Measurements from ENCODE around the gene KCNK7.
A peak's percentile ranks its signal among the peaks of the same experiment; 100 is the strongest.

The KCNK7 gene

GRCh38 chr11:65615229-65615949 lies 19.8 kb upstream of the KCNK7 start, which contains the start of gene PCNX3:
TSS of gene PCNX3 (plus strand) at chr11:65615776. CDS start at chr11:65616312, 536 bp downstream.
- H3K4me3 ChIP-seq (ENCODE audit: low read length) = peak within 1 kb of the TSS; percentile 46
- H3K27me3 ChIP-seq (ENCODE audit: control insufficient read depth, insufficient read depth, low read length) = no peaks in the 10 kb centered on the region
- peak within 1 kb of the TSS; percentile 93 for H3K9ac ChIP-seq (ENCODE audit: low read length)
- H3K9me3 ChIP-seq (ENCODE audit: control insufficient read depth, low read length) = no peaks in the 10 kb centered on the region
- H3K4me1 ChIP-seq (ENCODE audit: control insufficient read depth, insufficient read depth, low read length) = peaks cover 38% of the 10 kb centered on the region
- no peaks in the 10 kb centered on the region for H3K36me3 ChIP-seq (ENCODE audit: control insufficient read depth, insufficient read depth, low read length)

- peaks cover 1% of the 10 kb centered on the region for H3K36me3 ChIP-seq (ENCODE audit: control insufficient read depth, insufficient read depth, low read length)
- H3K4me1 ChIP-seq (ENCODE audit: control insufficient read depth, insufficient read depth, low read length) = peaks cover 48% of the 10 kb centered on the region
Measured at GRCh38 chr11:65613091-65613928, 17.7 kb upstream of the KCNK7 start.

GRCh38 chr11:65612691-65613090 lies 17.1 kb upstream of the KCNK7 start:
- Histone ChIP-seq H3K4me1 (ENCODE audit: control insufficient read depth, insufficient read depth, low read length) (peaks cover 48% of the 10 kb centered on the region), H3K9ac (ENCODE audit: low read length) (peak overlapping the region; percentile 93), H3K36me3 (ENCODE audit: control insufficient read depth, insufficient read depth, low read length) (peaks cover 5% of the 10 kb centered on the region), H3K4me3 (ENCODE audit: low read length) (peak overlapping the region; percentile 46), H3K27me3 (ENCODE audit: control insufficient read depth, insufficient read depth, low read length) (no peaks in the 10 kb centered on the region), H3K9me3 (ENCODE audit: control insufficient read depth, low read length) (no peaks in the 10 kb centered on the region)

More at GRCh38 chr11:65613091-65613928, 17.7 kb upstream of the KCNK7 start:
- Histone ChIP-seq H3K9ac (ENCODE audit: low read length) (peak overlapping the region; percentile 93), H3K27me3 (ENCODE audit: control insufficient read depth, insufficient read depth, low read length) (no peaks in the 10 kb centered on the region), H3K9me3 (ENCODE audit: control insufficient read depth, low read length) (no peaks in the 10 kb centered on the region), H3K4me3 (ENCODE audit: low read length) (peak overlapping the region; percentile 46)

GRCh38 chr11:65611758-65612603 lies 16.4 kb upstream of the KCNK7 start:
- Histone ChIP-seq H3K36me3 (ENCODE audit: control insufficient read depth, insufficient read depth, low read length) (peaks cover 5% of the 10 kb centered on the region), H3K4me3 (ENCODE audit: low read length) (no peak overlapping the region), H3K9me3 (ENCODE audit: control insufficient read depth, low read length) (no peaks in the 10 kb centered on the region), H3K27me3 (ENCODE audit: control insufficient read depth, insufficient read depth, low read length) (no peaks in the 10 kb centered on the region), H3K9ac (ENCODE audit: low read length) (peak overlapping the region; percentile 93), H3K4me1 (ENCODE audit: control insufficient read depth, insufficient read depth, low read length) (peaks cover 51% of the 10 kb centered on the region)

GRCh38 chr11:65611028-65611757 lies 15.6 kb upstream of the KCNK7 start:
- peaks cover 5% of the 10 kb centered on the region for H3K36me3 ChIP-seq (ENCODE audit: control insufficient read depth, insufficient read depth, low read length)
- H3K27me3 ChIP-seq (ENCODE audit: control insufficient read depth, insufficient read depth, low read length) = no peaks in the 10 kb centered on the region
- H3K4me3 ChIP-seq (ENCODE audit: low read length) = no peak overlapping the region
- peaks cover 46% of the 10 kb centered on the region for H3K4me1 ChIP-seq (ENCODE audit: control insufficient read depth, insufficient read depth, low read length)
- peak overlapping the region; percentile 93 for H3K9ac ChIP-seq (ENCODE audit: low read length)
- no peaks in the 10 kb centered on the region for H3K9me3 ChIP-seq (ENCODE audit: control insufficient read depth, low read length)

- Histone ChIP-seq H3K4me3 (ENCODE audit: low read length) (no peak overlapping the region), H3K27me3 (ENCODE audit: control insufficient read depth, insufficient read depth, low read length) (no peaks in the 10 kb centered on the region), H3K9me3 (ENCODE audit: control insufficient read depth, low read length) (no peaks in the 10 kb centered on the region), H3K4me1 (ENCODE audit: control insufficient read depth, insufficient read depth, low read length) (peaks cover 46% of the 10 kb centered on the region), H3K9ac (ENCODE audit: low read length) (peak overlapping the region; percentile 93), H3K36me3 (ENCODE audit: control insufficient read depth, insufficient read depth, low read length) (peaks cover 5% of the 10 kb centered on the region)
Measured at GRCh38 chr11:65610404-65610803, 14.8 kb upstream of the KCNK7 start.

- H3K27me3 ChIP-seq (ENCODE audit: control insufficient read depth, insufficient read depth, low read length) = no peaks in the 10 kb centered on the region
- no peak overlapping the region for H3K4me3 ChIP-seq (ENCODE audit: low read length)
- H3K9ac ChIP-seq (ENCODE audit: low read length) = no peak overlapping the region
- peaks cover 46% of the 10 kb centered on the region for H3K4me1 ChIP-seq (ENCODE audit: control insufficient read depth, insufficient read depth, low read length)
- peaks cover 5% of the 10 kb centered on the region for H3K36me3 ChIP-seq (ENCODE audit: control insufficient read depth, insufficient read depth, low read length)
- H3K9me3 ChIP-seq (ENCODE audit: control insufficient read depth, low read length) = no peaks in the 10 kb centered on the region
Measured at GRCh38 chr11:65609665-65610064, 14.1 kb upstream of the KCNK7 start.

- no peak overlapping the region for H3K9ac ChIP-seq (ENCODE audit: low read length)
- H3K36me3 ChIP-seq (ENCODE audit: control insufficient read depth, insufficient read depth, low read length) = peaks cover 5% of the 10 kb centered on the region
- H3K4me3 ChIP-seq (ENCODE audit: low read length) = no peak overlapping the region
- H3K27me3 ChIP-seq (ENCODE audit: control insufficient read depth, insufficient read depth, low read length) = no peaks in the 10 kb centered on the region
- peaks cover 46% of the 10 kb centered on the region for H3K4me1 ChIP-seq (ENCODE audit: control insufficient read depth, insufficient read depth, low read length)
- no peaks in the 10 kb centered on the region for H3K9me3 ChIP-seq (ENCODE audit: control insufficient read depth, low read length)
Measured at GRCh38 chr11:65609229-65609628, 13.6 kb upstream of the KCNK7 start.

- H3K9me3 ChIP-seq (ENCODE audit: control insufficient read depth, low read length) = no peaks in the 10 kb centered on the region
- no peak overlapping the region for H3K4me3 ChIP-seq (ENCODE audit: low read length)
- H3K4me1 ChIP-seq (ENCODE audit: control insufficient read depth, insufficient read depth, low read length) = peaks cover 40% of the 10 kb centered on the region
- no peaks in the 10 kb centered on the region for H3K27me3 ChIP-seq (ENCODE audit: control insufficient read depth, insufficient read depth, low read length)
- H3K9ac ChIP-seq (ENCODE audit: low read length) = no peak overlapping the region
- H3K36me3 ChIP-seq (ENCODE audit: control insufficient read depth, insufficient read depth, low read length) = peaks cover 5% of the 10 kb centered on the region
Measured at GRCh38 chr11:65607614-65608426, 12.2 kb upstream of the KCNK7 start.

GRCh38 chr11:65606876-65607613 lies 11.4 kb upstream of the KCNK7 start:
- H3K36me3 ChIP-seq (ENCODE audit: control insufficient read depth, insufficient read depth, low read length) = peaks cover 5% of the 10 kb centered on the region
- no peak overlapping the region for H3K9ac ChIP-seq (ENCODE audit: low read length)
- H3K9me3 ChIP-seq (ENCODE audit: control insufficient read depth, low read length) = no peaks in the 10 kb centered on the region
- H3K4me1 ChIP-seq (ENCODE audit: control insufficient read depth, insufficient read depth, low read length) = peaks cover 32% of the 10 kb centered on the region
- no peak overlapping the region for H3K4me3 ChIP-seq (ENCODE audit: low read length)
- no peaks in the 10 kb centered on the region for H3K27me3 ChIP-seq (ENCODE audit: control insufficient read depth, insufficient read depth, low read length)

Measured in mucosa of stomach (tissue), 1 donor.